ENCODE data around the gene USP3. TPM values are rescaled to one million over a fixed set of nuclear protein-coding genes. Genes with fewer than 3 reads are reported as not detected.

Gene USP3
- total and polyA plus RNA-seq, 10 of the 15 experiments (the other 5 are each of a cell fraction or from before 2014, with no cell fraction given), result 23.8 to 64.5 (median 50.3) TPM

- no peak for TF ChIP-seq SMAD1 (IDR thresholded peaks at IDR 0.05; ENCODE audit: low read depth, partially characterized antibody)
- TF ChIP-seq IKZF2 (IDR thresholded peaks at IDR 0.05), result peak in 1 of 2 experiments; percentile 44
- TF ChIP-seq, protein P1, sequence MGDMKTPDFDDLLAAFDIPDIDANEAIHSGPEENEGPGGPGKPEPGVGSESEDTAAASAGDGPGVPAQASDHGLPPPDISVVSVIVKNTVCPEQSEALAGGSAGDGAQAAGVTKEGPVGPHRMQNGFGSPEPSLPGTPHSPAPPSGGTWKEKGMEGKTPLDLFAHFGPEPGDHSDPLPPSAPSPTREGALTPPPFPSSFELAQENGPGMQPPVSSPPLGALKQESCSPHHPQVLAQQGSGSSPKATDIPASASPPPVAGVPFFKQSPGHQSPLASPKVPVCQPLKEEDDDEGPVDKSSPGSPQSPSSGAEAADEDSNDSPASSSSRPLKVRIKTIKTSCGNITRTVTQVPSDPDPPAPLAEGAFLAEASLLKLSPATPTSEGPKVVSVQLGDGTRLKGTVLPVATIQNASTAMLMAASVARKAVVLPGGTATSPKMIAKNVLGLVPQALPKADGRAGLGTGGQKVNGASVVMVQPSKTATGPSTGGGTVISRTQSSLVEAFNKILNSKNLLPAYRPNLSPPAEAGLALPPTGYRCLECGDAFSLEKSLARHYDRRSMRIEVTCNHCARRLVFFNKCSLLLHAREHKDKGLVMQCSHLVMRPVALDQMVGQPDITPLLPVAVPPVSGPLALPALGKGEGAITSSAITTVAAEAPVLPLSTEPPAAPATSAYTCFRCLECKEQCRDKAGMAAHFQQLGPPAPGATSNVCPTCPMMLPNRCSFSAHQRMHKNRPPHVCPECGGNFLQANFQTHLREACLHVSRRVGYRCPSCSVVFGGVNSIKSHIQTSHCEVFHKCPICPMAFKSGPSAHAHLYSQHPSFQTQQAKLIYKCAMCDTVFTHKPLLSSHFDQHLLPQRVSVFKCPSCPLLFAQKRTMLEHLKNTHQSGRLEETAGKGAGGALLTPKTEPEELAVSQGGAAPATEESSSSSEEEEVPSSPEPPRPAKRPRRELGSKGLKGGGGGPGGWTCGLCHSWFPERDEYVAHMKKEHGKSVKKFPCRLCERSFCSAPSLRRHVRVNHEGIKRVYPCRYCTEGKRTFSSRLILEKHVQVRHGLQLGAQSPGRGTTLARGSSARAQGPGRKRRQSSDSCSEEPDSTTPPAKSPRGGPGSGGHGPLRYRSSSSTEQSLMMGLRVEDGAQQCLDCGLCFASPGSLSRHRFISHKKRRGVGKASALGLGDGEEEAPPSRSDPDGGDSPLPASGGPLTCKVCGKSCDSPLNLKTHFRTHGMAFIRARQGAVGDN (IDR thresholded peaks at IDR 0.05), result peak; percentile 38; the same call in 1 of the 2 replicates
- 0 out of 2 replicates have a peak, but pooled peaks have one; percentile 25 for TF ChIP-seq MXI1 (IDR thresholded peaks at IDR 0.05; ENCODE audit: low read depth, low read length)
- TF ChIP-seq SMARCA5 (IDR thresholded peaks at IDR 0.05), result peak; percentile 95
- no peak for TF ChIP-seq CEBPB (IDR thresholded peaks at IDR 0.05; ENCODE audit: borderline replicate concordance in 1 of 2, low read depth in 2 of 2, low read length in 2 of 2)
- TF ChIP-seq CTCF (IDR thresholded peaks at IDR 0.05 in 2 of 3, conservative IDR thresholded peaks at IDR 0.05 in 1 of 3; ENCODE audit: control insufficient read depth in 2 of 3, extremely low read depth in 1 of 3, insufficient read depth in 1 of 3, low read depth in 3 of 3, low read length in 3 of 3), result peak; percentile 84 to 98 (median 97)
- peak; percentile 63; the same call in 1 of the 2 replicates for TF ChIP-seq HDGF (IDR thresholded peaks at IDR 0.05)
- TF ChIP-seq SMC3 (IDR thresholded peaks at IDR 0.05; ENCODE audit: borderline replicate concordance, low read length), result peak; percentile 83
- TF ChIP-seq YY1 (IDR thresholded peaks at IDR 0.05; ENCODE audit: low read depth, low read length), result peak; percentile 65
- 0 out of 2 replicates have a peak, but pooled peaks have one; percentile 60 for TF ChIP-seq CBX5 (IDR thresholded peaks at IDR 0.05; ENCODE audit: low read depth)
- TF ChIP-seq IKZF1 (conservative IDR thresholded peaks at IDR 0.05), result peak; percentile 49
- no peak for TF ChIP-seq ZBTB11 (CRISPR knock-in tag; IDR thresholded peaks at IDR 0.05)
- peak; percentile 80 for TF ChIP-seq PAX8 (IDR thresholded peaks at IDR 0.05)
- TF ChIP-seq NR2C2 (IDR thresholded peaks at IDR 0.05; ENCODE audit: borderline replicate concordance, control insufficient read depth, insufficient read length, low read depth), result no peak
- TF ChIP-seq, protein P2, sequence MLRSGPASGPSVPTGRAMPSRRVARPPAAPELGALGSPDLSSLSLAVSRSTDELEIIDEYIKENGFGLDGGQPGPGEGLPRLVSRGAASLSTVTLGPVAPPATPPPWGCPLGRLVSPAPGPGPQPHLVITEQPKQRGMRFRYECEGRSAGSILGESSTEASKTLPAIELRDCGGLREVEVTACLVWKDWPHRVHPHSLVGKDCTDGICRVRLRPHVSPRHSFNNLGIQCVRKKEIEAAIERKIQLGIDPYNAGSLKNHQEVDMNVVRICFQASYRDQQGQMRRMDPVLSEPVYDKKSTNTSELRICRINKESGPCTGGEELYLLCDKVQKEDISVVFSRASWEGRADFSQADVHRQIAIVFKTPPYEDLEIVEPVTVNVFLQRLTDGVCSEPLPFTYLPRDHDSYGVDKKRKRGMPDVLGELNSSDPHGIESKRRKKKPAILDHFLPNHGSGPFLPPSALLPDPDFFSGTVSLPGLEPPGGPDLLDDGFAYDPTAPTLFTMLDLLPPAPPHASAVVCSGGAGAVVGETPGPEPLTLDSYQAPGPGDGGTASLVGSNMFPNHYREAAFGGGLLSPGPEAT (IDR thresholded peaks at IDR 0.05; ENCODE audit: low read depth), result no peak
- TF ChIP-seq POLR2AphosphoS2 (IDR thresholded peaks at IDR 0.05; ENCODE audit: low read depth, low read length), result no peak
These were observed 17.2 kb upstream of the USP3 start (continued) for GRCh38 chr15:63487076-63487757.
